HepG2 (cell line): ENCODE measurements around the gene EIF3M. TPM values are rescaled to one million over a fixed set of nuclear protein-coding genes. Genes with fewer than 3 reads are reported as not detected.

ENCODE experiments used
- ATAC-seq: fragments of 200-7000 bp; cut with Tn5 transposase; 3 replicates; pipeline ENCODE4 v1.9.1; 2020; ENCODE audit warnings: mild to moderate bottlenecking, moderate library complexity
- BruUV-seq: library from RNA; stranded (reverse); fragments of 400-500 nt; replicated peaks from 2 replicates; lab custom pipeline; 2021; lab: Mats Ljungman, UMichigan
- CTCF ChIA-PET: fragments of 300-600 bp; formaldehyde crosslinking; extraction: SDS; loops from one replicate; lab custom pipeline; 2021; ENCODE audit warnings: low total read pairs, inconsistent platforms, low intra/inter-chr PET ratio; lab: Yijun Ruan, JAX
- POLR2A ChIA-PET: fragments of 350-600 bp; sonication (Branson Sonifier 250); formaldehyde crosslinking; loops from one replicate; lab custom pipeline; 2020; ENCODE audit warnings: antibody characterized with exemption, inconsistent platforms; lab: Yijun Ruan, JAX
- DNase-seq: peaks from one replicate; pipeline ENCODE4 v3.0.0-alpha.2; 2015; ENCODE audit warnings: low spot score
- FAIRE-seq: peaks from 3 replicates; lab custom pipeline; 2011; peaks lifted over from hg19 to GRCh38; lab: Jason Lieb, UNC
- H2AFZ ChIP-seq: one replicate; pipeline ENCODE4 v1.6.1; 2011; ENCODE audit warnings: low read length, inconsistent platforms
- H3K27ac ChIP-seq: fragments of 300-600 bp; 3 replicates; pipeline ENCODE4 v1.8.0; 2011; ENCODE audit warnings: mixed run types, mild to moderate bottlenecking, mixed read lengths, low read length, inconsistent platforms; ENCODE audit not compliant: insufficient read depth; ENCODE audit errors: extremely low read length
- H3K27me3 ChIP-seq, 2 experiments: fragments of 200-600 bp in 1 of 2; 2 replicates in 1 of 2; 3 replicates in 1 of 2; pipeline versions ENCODE4 v1.6.0 to v1.8.0; 2011; ENCODE audit warnings: low read length in 2 of 2, mild to moderate bottlenecking in 2 of 2, moderate library complexity in 2 of 2, inconsistent platforms in 1 of 2; ENCODE audit not compliant: insufficient read depth in 2 of 2, control insufficient read depth in 1 of 2
- H3K36me3 ChIP-seq, 2 experiments: fragments of 200-600 bp in 1 of 2; replicated peaks in 1 of 2; 2 replicates in 1 of 2; 3 replicates in 1 of 2; pipeline versions ENCODE4 v1.5.1 to v1.8.0; 2011; ENCODE audit warnings: low read length in 2 of 2, inconsistent platforms in 1 of 2; ENCODE audit not compliant: insufficient read depth in 2 of 2, control insufficient read depth in 1 of 2
- H3K4me1 ChIP-seq: 2 replicates; pipeline ENCODE4 v1.5.1; 2012; ENCODE audit warnings: low read length, inconsistent platforms; ENCODE audit not compliant: insufficient read depth
- H3K4me2 ChIP-seq: 2 replicates; pipeline ENCODE4 v1.6.0; 2011; ENCODE audit warnings: low read depth, low read length, inconsistent platforms
- H3K4me3 ChIP-seq, 3 experiments: fragments of 200-600 bp in 1 of 3; sonication (generic), shearing (Covaris generic) in 1 of 3; replicated peaks in 1 of 3; 2 replicates each; pipeline ENCODE4 v1.5.1; 2011 to 2016; ENCODE audit warnings: low read length in 3 of 3, inconsistent platforms in 2 of 3, low read depth in 2 of 3, mild to moderate bottlenecking in 2 of 3, control low read depth in 1 of 3, mixed read lengths in 1 of 3; ENCODE audit not compliant: insufficient read depth in 1 of 3
- H3K79me2 ChIP-seq: one replicate; pipeline ENCODE4 v1.6.1; 2011; ENCODE audit warnings: low read length, inconsistent platforms; ENCODE audit not compliant: insufficient read depth
- H3K9ac ChIP-seq: 2 replicates; pipeline ENCODE4 v1.6.0; 2011; ENCODE audit warnings: mild to moderate bottlenecking, low read depth, low read length, inconsistent platforms; ENCODE audit not compliant: insufficient read depth
- H3K9me3 ChIP-seq: 2 replicates; pipeline ENCODE4 v1.5.1; 2012; ENCODE audit warnings: mild to moderate bottlenecking, low read length
- H4K20me1 ChIP-seq: 2 replicates; pipeline ENCODE4 v1.6.0; 2011; ENCODE audit warnings: inconsistent platforms, mild to moderate bottlenecking, low read length, moderate library complexity; ENCODE audit not compliant: insufficient read depth
- ELF1 ChIP-seq: sonication (generic); formaldehyde crosslinking; IDR thresholded peaks from 2 replicates; pipeline ENCODE4 v1.4.0; 2020; ENCODE audit warnings: missing genetic modification reagents
- GTF2F1 ChIP-seq: fragments of 150-350 bp; IDR thresholded peaks from 2 replicates; pipeline ENCODE4 v1.6.1; 2014; ENCODE audit warnings: low read length
- NFAT5 ChIP-seq: sonication (generic); formaldehyde crosslinking; IDR thresholded peaks from 2 replicates; pipeline ENCODE4 v1.4.0; 2020; ENCODE audit warnings: missing genetic modification reagents
- NFYB ChIP-seq: sonication (generic); formaldehyde crosslinking; IDR thresholded peaks from 2 replicates; pipeline ENCODE4 v1.4.0; 2020; ENCODE audit warnings: missing genetic modification reagents
- POGZ ChIP-seq: sonication (generic); formaldehyde crosslinking; IDR thresholded peaks from 2 replicates; pipeline ENCODE4 v1.4.0; 2020; ENCODE audit warnings: mild to moderate bottlenecking, missing genetic modification reagents
- SMAD1 ChIP-seq: sonication (generic); formaldehyde crosslinking; IDR thresholded peaks from 2 replicates; pipeline ENCODE4 v1.4.0; 2020; ENCODE audit warnings: missing genetic modification reagents, low read depth, mild to moderate bottlenecking, borderline replicate concordance
- SRSF9 ChIP-seq: fragments of 200-400 bp; formaldehyde crosslinking; IDR thresholded peaks from 2 replicates; pipeline ENCODE4 v1.6.1; 2018; ENCODE audit warnings: borderline replicate concordance, mild to moderate bottlenecking, low read depth, low read length; ENCODE audit not compliant: insufficient read depth, poor library complexity, severe bottlenecking
- STAG1 ChIP-seq: sonication (generic); formaldehyde crosslinking; IDR thresholded peaks from 2 replicates; pipeline ENCODE4 v1.4.0; 2020; ENCODE audit warnings: missing genetic modification reagents
- YEATS2 ChIP-seq: sonication (generic); formaldehyde crosslinking; IDR thresholded peaks from 2 replicates; pipeline ENCODE4 v1.4.0; 2020; ENCODE audit warnings: missing genetic modification reagents, borderline replicate concordance
- ZFP36L1 ChIP-seq: sonication (generic); formaldehyde crosslinking; IDR thresholded peaks from 2 replicates; pipeline ENCODE4 v1.8.0; 2022; ENCODE audit warnings: mild to moderate bottlenecking, missing genetic modification reagents, moderate library complexity
- ZNF367 ChIP-seq: sonication (generic); formaldehyde crosslinking; IDR thresholded peaks from 2 replicates; pipeline ENCODE4 v1.4.0; 2020; ENCODE audit warnings: missing genetic modification reagents, borderline replicate concordance
- ZNF615 ChIP-seq: sonication (generic); formaldehyde crosslinking; IDR thresholded peaks from 2 replicates; pipeline ENCODE4 v1.5.0; 2020; ENCODE audit warnings: mild to moderate bottlenecking, missing genetic modification reagents, borderline replicate concordance
- WGBS: methylation state at CpG from one replicate; pipeline ENCODE4 v1.1.6; 2017; ENCODE audit warnings: low lambda C conversion rate; 5-methylcytosine and 5-hydroxymethylcytosine counted together
- in situ Hi-C: cut with HindIII; loops from 2 replicates; pipeline ENCODE4 v1.10.0; 2017; ENCODE audit warnings: low pct_unique_long_range_greater_than_20kb; ENCODE audit not compliant: extremely low pct_ligation_motif_present
- intact Hi-C: fragments of 100-400 bp; cut with micrococcal nuclease; formaldehyde crosslinking; loops from one replicate; pipeline ENCODE4 v1.10.0; 2022; ENCODE audit not compliant: unreplicated experiment
- polyA plus RNA-seq, 8 experiments: library from polyadenylated mRNA; depleted of rRNA in 3 of 8; stranded (reverse) in 7 of 8; unstranded in 1 of 8; fragments of >200 nt; fragmentation: Illumina TruSeq in 4 of 8; extraction: Trizol in 4 of 8; gene quantifications; 2 replicates each; pipeline versions ENCODE4 v1.2.1 to v1.2.3, GENCODE V29; 2011 to 2016; ENCODE audit warnings: low read depth in 4 of 8, missing spikeins in 1 of 8, mixed read lengths in 1 of 8; ENCODE audit not compliant: insufficient read depth in 1 of 8
- total RNA-seq, 5 experiments: library from RNA; depleted of rRNA; stranded (reverse); fragments of >200 nt; fragmentation: Illumina TruSeq; extraction: Trizol; gene quantifications; 2 replicates each; pipeline ENCODE4 v1.2.3, GENCODE V29; 2016; ENCODE audit warnings: low read depth in 1 of 5
- TF ChIP-seq, protein P1 (sequence below): sonication (generic); formaldehyde crosslinking; IDR thresholded peaks from 2 replicates; pipeline ENCODE4 v1.8.1; 2023; ENCODE audit warnings: mild to moderate bottlenecking, missing genetic modification reagents
- TF ChIP-seq, protein P2 (sequence below): sonication (generic); formaldehyde crosslinking; IDR thresholded peaks from 2 replicates; pipeline ENCODE4 v1.4.0; 2020; ENCODE audit warnings: missing genetic modification reagents
- TF ChIP-seq, protein P3 (sequence below): IDR thresholded peaks from 2 replicates; pipeline ENCODE4 v1.6.1; 2018; ENCODE audit warnings: missing genetic modification reagents, mild to moderate bottlenecking, missing compliant biosample characterization

Gene EIF3M
- total and polyA plus RNA-seq, 2 of the 13 experiments (the other 11 are each of a cell fraction or from before 2014, with no cell fraction given): 279 to 389 TPM

DNA sequence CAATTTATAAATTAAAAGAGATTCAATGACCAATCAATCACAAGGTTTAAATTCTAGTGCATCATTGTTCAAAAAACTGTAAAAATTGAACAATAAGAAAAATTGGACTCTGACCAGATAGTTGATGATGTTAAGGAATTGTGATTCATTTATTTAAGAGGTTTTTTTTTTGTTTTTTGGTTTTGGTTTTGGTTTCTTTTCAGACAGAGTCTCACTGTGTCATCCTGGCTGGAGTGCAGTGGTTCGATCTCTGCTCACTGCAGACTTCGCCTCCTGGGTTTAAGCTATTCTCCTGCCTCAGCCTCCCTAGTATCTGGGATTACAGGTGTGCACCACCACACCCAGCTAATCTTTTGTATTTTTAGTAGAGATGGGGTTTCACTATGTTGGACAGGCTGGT is 17.1 kb upstream of the EIF3M start (continued):
- TF ChIP-seq POGZ (CRISPR knock-in tag) (no peak), YEATS2 (no peak), ELF1 (CRISPR knock-in tag) (no peak), ZFP36L1 (CRISPR knock-in tag) (no peak), SRSF9 (no peak), SMAD1 (CRISPR knock-in tag) (no peak)
- TF ChIP-seq, protein P1, sequence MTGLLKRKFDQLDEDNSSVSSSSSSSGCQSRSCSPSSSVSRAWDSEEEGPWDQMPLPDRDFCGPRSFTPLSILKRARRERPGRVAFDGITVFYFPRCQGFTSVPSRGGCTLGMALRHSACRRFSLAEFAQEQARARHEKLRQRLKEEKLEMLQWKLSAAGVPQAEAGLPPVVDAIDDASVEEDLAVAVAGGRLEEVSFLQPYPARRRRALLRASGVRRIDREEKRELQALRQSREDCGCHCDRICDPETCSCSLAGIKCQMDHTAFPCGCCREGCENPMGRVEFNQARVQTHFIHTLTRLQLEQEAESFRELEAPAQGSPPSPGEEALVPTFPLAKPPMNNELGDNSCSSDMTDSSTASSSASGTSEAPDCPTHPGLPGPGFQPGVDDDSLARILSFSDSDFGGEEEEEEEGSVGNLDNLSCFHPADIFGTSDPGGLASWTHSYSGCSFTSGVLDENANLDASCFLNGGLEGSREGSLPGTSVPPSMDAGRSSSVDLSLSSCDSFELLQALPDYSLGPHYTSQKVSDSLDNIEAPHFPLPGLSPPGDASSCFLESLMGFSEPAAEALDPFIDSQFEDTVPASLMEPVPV (CRISPR knock-in tag): no peak

DNA sequence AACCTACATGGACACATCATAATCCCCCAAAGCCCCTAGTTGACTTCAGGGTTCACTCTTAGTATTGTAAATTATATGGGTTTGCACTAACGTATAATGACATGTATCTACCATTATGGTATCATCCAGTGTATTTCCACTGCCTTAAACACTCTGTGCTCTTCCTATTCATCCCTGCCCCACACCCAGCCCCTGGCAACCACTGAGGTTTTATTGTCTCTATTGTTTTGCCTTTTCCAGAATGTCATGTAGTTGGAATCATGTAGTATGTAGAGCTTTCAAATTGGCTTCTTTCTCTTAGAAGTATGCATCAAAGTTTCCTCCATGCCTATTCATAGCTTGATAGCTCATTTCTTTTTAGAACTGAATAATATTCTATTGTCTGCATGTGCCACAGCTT is 16.5 kb upstream of the EIF3M start:
- BruUV-seq: no TSS peak
- POLR2A ChIA-PET: no interaction called here
- H3K27ac ChIP-seq: no peak overlapping the region
- TF ChIP-seq ZNF367 (no peak), GTF2F1 (no peak), ZNF615 (no peak), NFAT5 (no peak), STAG1 (CRISPR knock-in tag) (no peak), NFYB (CRISPR knock-in tag) (no peak)
- TF ChIP-seq, protein P2, sequence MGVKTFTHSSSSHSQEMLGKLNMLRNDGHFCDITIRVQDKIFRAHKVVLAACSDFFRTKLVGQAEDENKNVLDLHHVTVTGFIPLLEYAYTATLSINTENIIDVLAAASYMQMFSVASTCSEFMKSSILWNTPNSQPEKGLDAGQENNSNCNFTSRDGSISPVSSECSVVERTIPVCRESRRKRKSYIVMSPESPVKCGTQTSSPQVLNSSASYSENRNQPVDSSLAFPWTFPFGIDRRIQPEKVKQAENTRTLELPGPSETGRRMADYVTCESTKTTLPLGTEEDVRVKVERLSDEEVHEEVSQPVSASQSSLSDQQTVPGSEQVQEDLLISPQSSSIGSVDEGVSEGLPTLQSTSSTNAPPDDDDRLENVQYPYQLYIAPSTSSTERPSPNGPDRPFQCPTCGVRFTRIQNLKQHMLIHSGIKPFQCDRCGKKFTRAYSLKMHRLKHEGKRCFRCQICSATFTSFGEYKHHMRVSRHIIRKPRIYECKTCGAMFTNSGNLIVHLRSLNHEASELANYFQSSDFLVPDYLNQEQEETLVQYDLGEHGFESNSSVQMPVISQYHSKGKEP (CRISPR knock-in tag): no peak
- TF ChIP-seq, protein P3, sequence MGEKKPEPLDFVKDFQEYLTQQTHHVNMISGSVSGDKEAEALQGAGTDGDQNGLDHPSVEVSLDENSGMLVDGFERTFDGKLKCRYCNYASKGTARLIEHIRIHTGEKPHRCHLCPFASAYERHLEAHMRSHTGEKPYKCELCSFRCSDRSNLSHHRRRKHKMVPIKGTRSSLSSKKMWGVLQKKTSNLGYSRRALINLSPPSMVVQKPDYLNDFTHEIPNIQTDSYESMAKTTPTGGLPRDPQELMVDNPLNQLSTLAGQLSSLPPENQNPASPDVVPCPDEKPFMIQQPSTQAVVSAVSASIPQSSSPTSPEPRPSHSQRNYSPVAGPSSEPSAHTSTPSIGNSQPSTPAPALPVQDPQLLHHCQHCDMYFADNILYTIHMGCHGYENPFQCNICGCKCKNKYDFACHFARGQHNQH (CRISPR knock-in tag): no peak

More for the DNA sequence above, 16.5 kb upstream of the EIF3M start:
- Histone ChIP-seq H3K9me3 (no peaks in the 10 kb centered on the region), H2AFZ (no peak overlapping the region), H3K36me3 (no peaks in the 10 kb centered on the region), H3K79me2 (no peaks in the 10 kb centered on the region), H3K9ac (no peak overlapping the region), H3K27me3 (peaks cover 0 to 10% of the 10 kb centered on the region in 2 experiments; a peak in 2 of 5 replicates), H3K4me2 (no peak overlapping the region), H3K4me1 (no peaks in the 10 kb centered on the region), H3K4me3 (no peak overlapping the region), H4K20me1 (no peaks in the 10 kb centered on the region)
- WGBS: 56% methylated on average over 1 of the region's 1 CpG
- DNase-seq (no peak), ATAC-seq (no peak), FAIRE-seq (no peak)
- intact Hi-C loops: no loop called here
- CTCF ChIA-PET: no interaction called here
- in situ Hi-C loops: no loop called here
